ENCODE results near the gene HGFAC. TPM values are rescaled to one million over a fixed set of nuclear protein-coding genes. Genes with fewer than 3 reads are reported as not detected.

Gene HGFAC
- total and polyA plus RNA-seq, 2 of the 13 experiments (the other 11 are each of a cell fraction or from before 2014, with no cell fraction given): 8.5 to 63.6 TPM

DNA sequence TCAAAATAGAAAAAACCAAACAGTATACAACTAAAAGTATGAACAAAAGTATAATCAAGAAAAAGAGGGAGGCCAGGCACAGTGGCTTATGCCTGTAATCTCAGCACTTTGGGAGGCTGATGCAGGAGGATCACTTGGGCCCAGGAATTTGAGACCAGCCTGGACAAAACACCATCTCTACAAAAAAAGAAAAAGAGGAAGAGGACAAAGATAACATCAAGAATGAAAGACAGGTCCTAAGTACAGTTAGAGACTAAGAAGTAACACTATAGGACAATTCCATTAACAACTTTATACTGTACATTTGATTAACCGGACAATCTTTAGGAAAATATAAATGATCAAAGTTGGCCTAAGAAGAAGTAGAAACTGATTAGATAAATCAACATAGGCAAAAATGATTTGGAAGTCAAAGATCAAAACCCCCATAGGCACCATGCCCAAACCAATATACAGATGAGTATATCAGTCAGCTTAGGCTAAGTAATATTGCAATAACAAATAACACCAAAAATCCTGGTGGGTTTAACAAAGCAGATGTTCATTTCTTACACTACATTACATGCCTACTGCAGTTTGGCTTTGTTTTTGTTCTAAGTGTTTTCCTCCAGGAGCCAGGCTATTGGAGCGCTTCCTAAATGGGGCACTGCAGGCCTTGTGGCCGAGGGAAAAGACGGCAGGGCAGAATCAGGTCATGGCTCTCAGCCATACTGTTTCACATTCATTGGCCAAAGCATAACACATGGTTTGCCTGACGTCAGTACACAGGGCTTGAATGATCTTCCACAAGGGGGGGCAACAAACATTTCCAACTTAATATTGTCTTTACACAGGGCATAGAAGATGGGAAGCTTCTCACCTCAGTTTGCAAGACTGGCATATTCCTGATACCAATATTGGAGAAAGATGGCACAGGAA lies 42.2 kb upstream of the HGFAC start (continued):
- TF ChIP-seq, protein P1, sequence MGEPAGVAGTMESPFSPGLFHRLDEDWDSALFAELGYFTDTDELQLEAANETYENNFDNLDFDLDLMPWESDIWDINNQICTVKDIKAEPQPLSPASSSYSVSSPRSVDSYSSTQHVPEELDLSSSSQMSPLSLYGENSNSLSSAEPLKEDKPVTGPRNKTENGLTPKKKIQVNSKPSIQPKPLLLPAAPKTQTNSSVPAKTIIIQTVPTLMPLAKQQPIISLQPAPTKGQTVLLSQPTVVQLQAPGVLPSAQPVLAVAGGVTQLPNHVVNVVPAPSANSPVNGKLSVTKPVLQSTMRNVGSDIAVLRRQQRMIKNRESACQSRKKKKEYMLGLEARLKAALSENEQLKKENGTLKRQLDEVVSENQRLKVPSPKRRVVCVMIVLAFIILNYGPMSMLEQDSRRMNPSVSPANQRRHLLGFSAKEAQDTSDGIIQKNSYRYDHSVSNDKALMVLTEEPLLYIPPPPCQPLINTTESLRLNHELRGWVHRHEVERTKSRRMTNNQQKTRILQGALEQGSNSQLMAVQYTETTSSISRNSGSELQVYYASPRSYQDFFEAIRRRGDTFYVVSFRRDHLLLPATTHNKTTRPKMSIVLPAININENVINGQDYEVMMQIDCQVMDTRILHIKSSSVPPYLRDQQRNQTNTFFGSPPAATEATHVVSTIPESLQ (CRISPR knock-in tag; conservative IDR thresholded peaks at IDR 0.05): no peak
- TF ChIP-seq ZNF12 (CRISPR knock-in tag; IDR thresholded peaks at IDR 0.05) (peak; percentile 62; the same call in 1 of the 2 replicates), ATM (IDR thresholded peaks at IDR 0.05; ENCODE audit: borderline replicate concordance) (no peak)

DNA sequence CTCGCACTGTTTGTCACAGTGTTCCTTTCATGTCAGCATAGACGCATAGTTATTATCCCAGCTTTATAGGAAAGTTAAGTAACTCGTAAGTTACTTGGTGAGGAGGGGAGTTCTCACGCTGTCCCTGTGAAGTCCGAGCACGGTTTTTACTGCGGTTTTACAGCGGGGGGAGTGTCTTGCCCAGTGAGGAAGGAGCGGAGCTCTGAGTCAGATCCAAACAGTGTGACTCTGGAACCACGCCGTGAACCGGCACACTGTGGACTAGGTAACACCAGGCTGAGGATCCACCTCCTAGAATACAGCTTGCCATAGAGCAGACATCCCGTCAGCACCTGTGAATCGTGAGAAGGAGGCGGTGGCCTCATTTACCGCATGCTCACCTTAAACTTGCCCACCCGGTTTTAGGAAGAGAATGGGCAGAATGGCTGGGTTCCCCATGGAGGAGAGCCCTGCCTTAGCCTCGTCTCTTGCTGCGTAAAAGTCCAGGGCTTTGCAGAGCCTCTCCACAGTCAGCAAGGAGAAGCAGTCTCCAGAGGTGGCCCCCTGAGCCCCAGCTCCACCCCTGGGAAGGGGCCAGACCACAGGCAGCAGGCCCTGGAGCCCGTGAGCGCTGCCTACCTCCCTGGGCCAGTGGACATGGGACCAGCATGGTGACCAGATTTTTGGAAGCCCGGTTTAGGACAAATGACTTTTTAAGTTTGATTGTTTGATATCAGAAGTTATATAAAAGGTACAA lies 40.2 kb upstream of the HGFAC start:
- Histone ChIP-seq H3K4me1 (ENCODE audit: insufficient read depth, low read length) (peaks cover 9% of the 10 kb centered on the region), H3K36me3 (replicated peaks in 1 of 2; ENCODE audit: control insufficient read depth in 1 of 2, insufficient read depth in 2 of 2, low read length in 2 of 2) (peaks cover 3 to 17% of the 10 kb centered on the region in 2 experiments; a peak in 2 of 5 replicates), H3K9me3 (ENCODE audit: low read length) (peaks cover 11% of the 10 kb centered on the region), H3K27me3 (ENCODE audit: control insufficient read depth in 1 of 2, insufficient read depth in 2 of 2, low read length in 2 of 2) (no peaks in the 10 kb centered on the region), H3K4me3 (replicated peaks in 1 of 3; ENCODE audit: insufficient read depth in 1 of 3, low read depth in 2 of 3, low read length in 3 of 3) (no peak overlapping the region), H2AFZ (ENCODE audit: low read length) (no peak overlapping the region), H3K27ac (ENCODE audit: extremely low read length, insufficient read depth, low read length) (no peak overlapping the region), H3K79me2 (ENCODE audit: insufficient read depth, low read length) (peaks cover 8% of the 10 kb centered on the region), H4K20me1 (ENCODE audit: insufficient read depth, low read length) (no peaks in the 10 kb centered on the region), H3K9ac (ENCODE audit: insufficient read depth, low read depth, low read length) (no peak overlapping the region), H3K4me2 (ENCODE audit: low read depth, low read length) (no peak overlapping the region)
- FAIRE-seq: no peak
- in situ Hi-C loops (cut with HindIII; ENCODE audit: extremely low pct_ligation_motif_present, low pct_unique_long_range_greater_than_20kb) (no loop called here), intact Hi-C loops (cut with micrococcal nuclease; ENCODE audit: unreplicated experiment) (no loop called here)
- POLR2A ChIA-PET: no interaction called here
- 97% methylated on average over 19 of the region's 22 CpGs for WGBS (ENCODE audit: low lambda C conversion rate)
- ATAC-seq: no peak
- CTCF ChIA-PET (ENCODE audit: low intra/inter-chr PET ratio, low total read pairs): interaction anchor here (1.8 kb wide), 1 partner anchor 42 kb away, joined by 4 read pairs; no protein-coding TSS in a partner anchor
- DNase-seq (ENCODE audit: low spot score): no peak
- BruUV-seq (replicated peaks): no TSS peak
- TF ChIP-seq FOXM1 (CRISPR knock-in tag; IDR thresholded peaks at IDR 0.05) (no peak), ZNF317 (CRISPR knock-in tag; IDR thresholded peaks at IDR 0.05) (no peak), KAT7 (CRISPR knock-in tag; IDR thresholded peaks at IDR 0.05; ENCODE audit: borderline replicate concordance) (no peak), ZNF468 (CRISPR knock-in tag; IDR thresholded peaks at IDR 0.05) (no peak), KDM2A (CRISPR knock-in tag; IDR thresholded peaks at IDR 0.05; ENCODE audit: borderline replicate concordance, low read depth) (no peak), TOPORS (CRISPR knock-in tag; IDR thresholded peaks at IDR 0.05) (no peak), TOE1 (CRISPR knock-in tag; IDR thresholded peaks at IDR 0.05) (no peak), ZZZ3 (CRISPR knock-in tag; IDR thresholded peaks at IDR 0.05; ENCODE audit: borderline replicate concordance) (no peak), HNF4G (IDR thresholded peaks at IDR 0.05; ENCODE audit: borderline replicate concordance, low read depth, low read length) (no peak), HNF4G (CRISPR knock-in tag; IDR thresholded peaks at IDR 0.05; ENCODE audit: borderline replicate concordance, low read depth) (no peak), FOXO1 (CRISPR knock-in tag; IDR thresholded peaks at IDR 0.05) (no peak), MAF1 (CRISPR knock-in tag; IDR thresholded peaks at IDR 0.05; ENCODE audit: borderline replicate concordance) (no peak), EHMT2 (IDR thresholded peaks at IDR 0.05; ENCODE audit: borderline replicate concordance, low read depth, low read length) (no peak), ZSCAN12 (CRISPR knock-in tag; IDR thresholded peaks at IDR 0.05) (no peak)
- TF ChIP-seq, protein P2, sequence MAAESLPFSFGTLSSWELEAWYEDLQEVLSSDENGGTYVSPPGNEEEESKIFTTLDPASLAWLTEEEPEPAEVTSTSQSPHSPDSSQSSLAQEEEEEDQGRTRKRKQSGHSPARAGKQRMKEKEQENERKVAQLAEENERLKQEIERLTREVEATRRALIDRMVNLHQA (CRISPR knock-in tag; IDR thresholded peaks at IDR 0.05): no peak
- TF ChIP-seq, protein P3, sequence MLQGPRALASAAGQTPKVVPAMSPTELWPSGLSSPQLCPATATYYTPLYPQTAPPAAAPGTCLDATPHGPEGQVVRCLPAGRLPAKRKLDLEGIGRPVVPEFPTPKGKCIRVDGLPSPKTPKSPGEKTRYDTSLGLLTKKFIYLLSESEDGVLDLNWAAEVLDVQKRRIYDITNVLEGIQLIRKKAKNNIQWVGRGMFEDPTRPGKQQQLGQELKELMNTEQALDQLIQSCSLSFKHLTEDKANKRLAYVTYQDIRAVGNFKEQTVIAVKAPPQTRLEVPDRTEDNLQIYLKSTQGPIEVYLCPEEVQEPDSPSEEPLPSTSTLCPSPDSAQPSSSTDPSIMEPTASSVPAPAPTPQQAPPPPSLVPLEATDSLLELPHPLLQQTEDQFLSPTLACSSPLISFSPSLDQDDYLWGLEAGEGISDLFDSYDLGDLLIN (CRISPR knock-in tag; IDR thresholded peaks at IDR 0.05; ENCODE audit: borderline replicate concordance): no peak

Measured in HepG2 (cell line).